Left forelimb (tissue), 1 donor: ENCODE measurements around the gene FSTL5.

Source experiments
- DNase-seq: peaks from one replicate; pipeline ENCODE4 v3.0.0-alpha.2; 2018; ENCODE audit warnings: low spot score

Gene FSTL5

GRCh38 chr4:161577579-161578301 is 586.1 kb downstream of the FSTL5 start:
- DNase-seq, result no peak

- DNase-seq, result no peak
Observed at GRCh38 chr4:161573836-161574235, 590.0 kb downstream of the FSTL5 start.

GRCh38 chr4:161564230-161564834 is 599.5 kb downstream of the FSTL5 start:
- DNase-seq, result no peak

GRCh38 chr4:161555689-161556660 is 607.8 kb downstream of the FSTL5 start:
- DNase-seq, result no peak

GRCh38 chr4:161554372-161554990 is 609.3 kb downstream of the FSTL5 start:
- no peak for DNase-seq

- no peak for DNase-seq
Observed at GRCh38 chr4:161546902-161547301, 616.9 kb downstream of the FSTL5 start.

- no peak for DNase-seq
Observed at GRCh38 chr4:161540265-161540664, 623.5 kb downstream of the FSTL5 start.

- DNase-seq, result no peak
Observed at GRCh38 chr4:161538941-161539340, 624.9 kb downstream of the FSTL5 start.

- DNase-seq, result no peak
Observed at GRCh38 chr4:161530710-161531109, 633.1 kb downstream of the FSTL5 start.

- no peak for DNase-seq
Observed at GRCh38 chr4:161525121-161525520, 638.7 kb downstream of the FSTL5 start.

GRCh38 chr4:161522031-161522430 is 641.8 kb downstream of the FSTL5 start:
- DNase-seq, result no peak

- DNase-seq, result no peak
Observed at GRCh38 chr4:161519611-161520010, 644.2 kb downstream of the FSTL5 start.

- no peak for DNase-seq
Observed at GRCh38 chr4:161517941-161518340, 645.9 kb downstream of the FSTL5 start.

- DNase-seq, result no peak
Observed at GRCh38 chr4:161505141-161505540, 658.7 kb downstream of the FSTL5 start.

- no peak for DNase-seq
Observed at GRCh38 chr4:161498155-161498554, 665.6 kb downstream of the FSTL5 start.

GRCh38 chr4:161486461-161486860 is 677.3 kb downstream of the FSTL5 start:
- no peak for DNase-seq

GRCh38 chr4:161466316-161466715 is 697.5 kb downstream of the FSTL5 start:
- no peak for DNase-seq

- DNase-seq, result no peak
Observed at GRCh38 chr4:161463436-161463835, 700.4 kb downstream of the FSTL5 start.

GRCh38 chr4:161457906-161458305 is 705.9 kb downstream of the FSTL5 start:
- no peak for DNase-seq

GRCh38 chr4:161457311-161457710 is 706.5 kb downstream of the FSTL5 start:
- no peak for DNase-seq

GRCh38 chr4:161454860-161455259 is 708.9 kb downstream of the FSTL5 start:
- DNase-seq, result no peak

GRCh38 chr4:161448550-161449180 is 715.1 kb downstream of the FSTL5 start:
- no peak for DNase-seq
